ENCODE measurements around the gene ID1.
A peak's percentile ranks its signal among the peaks of the same experiment; 100 is the strongest.
"Not testable (repeated sequence)": the region's sequence is repeated elsewhere in the genome, so short reads cannot be mapped to it uniquely, and the experiment has no call there.

The ID1 gene

GRCh38 chr20:31578448-31579138 is 26.5 kb upstream of the ID1 start:
- H3K4me3 Mint-ChIP-seq = no peak overlapping the region
- no peak for TF ChIP-seq CTCF (IDR thresholded peaks at IDR 0.05)
- no peak for DNase-seq
- H3K4me1 Mint-ChIP-seq = peaks cover 50% of the 10 kb centered on the region
- H3K27me3 Mint-ChIP-seq (ENCODE audit: low read depth, poor library complexity) = peaks cover 4% of the 10 kb centered on the region
- H3K36me3 Mint-ChIP-seq (ENCODE audit: low read depth) = peaks cover 19% of the 10 kb centered on the region
- no peaks in the 10 kb centered on the region for H3K9me3 Mint-ChIP-seq
- H3K27ac Mint-ChIP-seq = no peak overlapping the region

GRCh38 chr20:31579245-31579644 is 25.8 kb upstream of the ID1 start:
- no peak for DNase-seq
- H3K27ac Mint-ChIP-seq = peak overlapping the region; percentile 88
- no peak for TF ChIP-seq CTCF (IDR thresholded peaks at IDR 0.05)
- H3K4me3 Mint-ChIP-seq = no peak overlapping the region
- H3K27me3 Mint-ChIP-seq (ENCODE audit: low read depth, poor library complexity) = peaks cover 4% of the 10 kb centered on the region
- H3K4me1 Mint-ChIP-seq = peaks cover 43% of the 10 kb centered on the region
- H3K9me3 Mint-ChIP-seq = no peaks in the 10 kb centered on the region
- H3K36me3 Mint-ChIP-seq (ENCODE audit: low read depth) = peaks cover 19% of the 10 kb centered on the region

- H3K9me3 Mint-ChIP-seq; DNase-seq; H3K4me3 Mint-ChIP-seq; H3K27me3 Mint-ChIP-seq (ENCODE audit: low read depth, poor library complexity): not testable (repeated sequence)
- Mint-ChIP-seq H3K36me3 (ENCODE audit: low read depth) (peaks cover 19% of the 10 kb centered on the region), H3K27ac (peak overlapping the region; percentile 65), H3K4me1 (peaks cover 42% of the 10 kb centered on the region)
These were observed 25.0 kb upstream of the ID1 start for GRCh38 chr20:31579941-31580651.

GRCh38 chr20:31580706-31581105 is 24.4 kb upstream of the ID1 start:
- TF ChIP-seq CTCF (IDR thresholded peaks at IDR 0.05) = no peak
- Mint-ChIP-seq H3K9me3 (no peaks in the 10 kb centered on the region), H3K36me3 (ENCODE audit: low read depth) (peaks cover 19% of the 10 kb centered on the region), H3K4me3 (no peak overlapping the region), H3K27ac (peak overlapping the region; percentile 65), H3K4me1 (peaks cover 47% of the 10 kb centered on the region), H3K27me3 (ENCODE audit: low read depth, poor library complexity) (peaks cover 4% of the 10 kb centered on the region)
- no peak for DNase-seq

GRCh38 chr20:31581391-31581790 is 23.7 kb upstream of the ID1 start:
- Mint-ChIP-seq H3K27me3 (ENCODE audit: low read depth, poor library complexity) (peaks cover 4% of the 10 kb centered on the region), H3K9me3 (no peaks in the 10 kb centered on the region), H3K27ac (no peak overlapping the region), H3K4me1 (peaks cover 40% of the 10 kb centered on the region), H3K4me3 (no peak overlapping the region), H3K36me3 (ENCODE audit: low read depth) (peaks cover 19% of the 10 kb centered on the region)
- DNase-seq = no peak
- TF ChIP-seq CTCF (IDR thresholded peaks at IDR 0.05) = no peak

- Mint-ChIP-seq H3K9me3 (peaks cover 5% of the 10 kb centered on the region), H3K36me3 (ENCODE audit: low read depth) (no peaks in the 10 kb centered on the region), H3K4me1 (peaks cover 30% of the 10 kb centered on the region), H3K27me3 (ENCODE audit: low read depth, poor library complexity) (peaks cover 8% of the 10 kb centered on the region), H3K27ac (peak overlapping the region; percentile 90), H3K4me3 (peak overlapping the region; percentile 81)
- peak; percentile 26 for DNase-seq
- no peak for TF ChIP-seq CTCF (IDR thresholded peaks at IDR 0.05)
These were observed 17.3 kb upstream of the ID1 start for GRCh38 chr20:31587545-31588389.
